ENCODE results near the gene FADS3.

Gene FADS3

GRCh38 chr11:61834278-61835048 is 56.9 kb downstream of the FADS3 start:
- DNase-seq (ENCODE audit: low read depth) = peak; percentile 41

GRCh38 chr11:61833926-61834277 is 57.4 kb downstream of the FADS3 start:
- DNase-seq (ENCODE audit: low read depth) = no peak

- DNase-seq (ENCODE audit: low read depth) = peak; percentile 58
Measured at GRCh38 chr11:61833471-61833870, 57.9 kb downstream of the FADS3 start.

- DNase-seq (ENCODE audit: low read depth) = no peak
Measured at GRCh38 chr11:61832754-61833153, 58.6 kb downstream of the FADS3 start.

- DNase-seq (ENCODE audit: low read depth) = no peak
Measured at GRCh38 chr11:61832207-61832606, 59.1 kb downstream of the FADS3 start.

- DNase-seq (ENCODE audit: low read depth) = no peak
Measured at GRCh38 chr11:61830237-61831105, 60.9 kb downstream of the FADS3 start.

DNA sequence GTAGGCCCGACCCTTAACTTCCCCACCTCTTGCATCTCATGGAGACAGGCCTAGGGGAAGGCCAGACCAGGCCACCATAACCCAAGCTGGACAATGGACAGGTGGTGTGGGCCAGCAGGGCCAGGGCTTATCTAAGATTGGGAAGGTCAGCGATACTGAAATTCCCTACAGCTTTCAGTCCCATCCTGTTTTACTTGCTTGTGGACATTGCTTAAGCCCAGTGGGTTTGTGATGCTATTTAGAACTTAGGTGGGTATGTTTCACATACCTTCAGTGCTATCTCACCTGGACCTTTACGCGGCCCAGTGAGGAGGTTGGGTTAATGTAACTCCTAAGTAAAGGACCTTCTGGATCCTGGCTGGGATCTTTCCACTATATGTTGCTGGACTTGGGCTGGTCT is 61.5 kb downstream of the FADS3 start:
- no peak for DNase-seq (ENCODE audit: low read depth)

- DNase-seq (ENCODE audit: low read depth) = peak; percentile 25
Measured at GRCh38 chr11:61828629-61829407, 62.5 kb downstream of the FADS3 start.

- DNase-seq (ENCODE audit: low read depth) = no peak
Measured at GRCh38 chr11:61828379-61828628, 63.0 kb downstream of the FADS3 start.

- peak; percentile 82 for DNase-seq (ENCODE audit: low read depth)
Measured at GRCh38 chr11:61827571-61828378, 63.6 kb downstream of the FADS3 start, which contains the start of gene FADS2. FADS2 (plus strand) TSS chr11:61828300; CDS start chr11:61828391, 91 bp downstream.

- no peak for DNase-seq (ENCODE audit: low read depth)
Measured at GRCh38 chr11:61826930-61827570, 64.3 kb downstream of the FADS3 start.
